ENCODE measurements around the gene ANO6.

ANO6 gene

GRCh38 chr12:45224311-45224710, 8.4 kb downstream of the ANO6 start:
- H3K4me3 ChIP-seq (ENCODE audit: low read depth, low read length), result no peak overlapping the region
- in situ Hi-C loops (cut with HindIII; ENCODE audit: low sequenced_read_pairs), result no loop called here
- DNase-seq (ENCODE audit: low read depth, low spot score), result no peak
- TF ChIP-seq CTCF (IDR thresholded peaks at IDR 0.05; ENCODE audit: low read depth, low read length), result no peak

GRCh38 chr12:45226021-45226420, 10.1 kb downstream of the ANO6 start:
- in situ Hi-C loops (cut with HindIII; ENCODE audit: low sequenced_read_pairs), result no loop called here
- TF ChIP-seq CTCF (IDR thresholded peaks at IDR 0.05; ENCODE audit: low read depth, low read length), result no peak
- no peak for DNase-seq (ENCODE audit: low read depth, low spot score)
- no peak overlapping the region for H3K4me3 ChIP-seq (ENCODE audit: low read depth, low read length)

- H3K4me3 ChIP-seq (ENCODE audit: low read depth, low read length), result no peak overlapping the region
- no peak for DNase-seq (ENCODE audit: low read depth, low spot score)
- in situ Hi-C loops (cut with HindIII; ENCODE audit: low sequenced_read_pairs), result no loop called here
- TF ChIP-seq CTCF (IDR thresholded peaks at IDR 0.05; ENCODE audit: low read depth, low read length), result no peak
These were observed 11.6 kb downstream of the ANO6 start for GRCh38 chr12:45227316-45228067.

- peak; percentile 79 for DNase-seq (ENCODE audit: low read depth, low spot score)
- TF ChIP-seq CTCF (IDR thresholded peaks at IDR 0.05; ENCODE audit: low read depth, low read length), result no peak
- in situ Hi-C loops (cut with HindIII; ENCODE audit: low sequenced_read_pairs), result no loop called here
- no peak overlapping the region for H3K4me3 ChIP-seq (ENCODE audit: low read depth, low read length)
These were observed 15.7 kb downstream of the ANO6 start for GRCh38 chr12:45231515-45232145.

GRCh38 chr12:45232146-45232755, 16.4 kb downstream of the ANO6 start:
- in situ Hi-C loops (cut with HindIII; ENCODE audit: low sequenced_read_pairs), result no loop called here
- no peak for TF ChIP-seq CTCF (IDR thresholded peaks at IDR 0.05; ENCODE audit: low read depth, low read length)
- no peak overlapping the region for H3K4me3 ChIP-seq (ENCODE audit: low read depth, low read length)
- DNase-seq (ENCODE audit: low read depth, low spot score), result peak; percentile 17

- in situ Hi-C loops (cut with HindIII; ENCODE audit: low sequenced_read_pairs), result no loop called here
- DNase-seq (ENCODE audit: low read depth, low spot score), result peak; percentile 96
- H3K4me3 ChIP-seq (ENCODE audit: low read depth, low read length), result no peak overlapping the region
- no peak for TF ChIP-seq CTCF (IDR thresholded peaks at IDR 0.05; ENCODE audit: low read depth, low read length)
These were observed 17.0 kb downstream of the ANO6 start for GRCh38 chr12:45232756-45233372.
